GM12878 (cell line): ENCODE data around the gene NOTCH1.

Experiments
- CREB1 ChIP-seq: IDR thresholded peaks from 2 replicates; pipeline ENCODE4 v1.6.1; 2012; ENCODE audit warnings: low read depth, mild to moderate bottlenecking, inconsistent platforms
- EZH2 ChIP-seq: IDR thresholded peaks from 2 replicates; pipeline ENCODE4 v1.6.1; 2012; ENCODE audit warnings: low read depth, mild to moderate bottlenecking, control low read depth, inconsistent platforms, low read length, borderline replicate concordance; ENCODE audit not compliant: control insufficient read depth
- NFYB ChIP-seq: IDR thresholded peaks from 2 replicates; pipeline ENCODE4 v1.6.1; 2011; ENCODE audit warnings: low read depth, mild to moderate bottlenecking, low read length, improper control_type of control experiment, moderate library complexity; ENCODE audit not compliant: insufficient read depth
- PAX8 ChIP-seq: fragments of 450-650 bp; IDR thresholded peaks from 2 replicates; pipeline ENCODE4 v1.6.1; 2017; ENCODE audit warnings: mild to moderate bottlenecking, moderate library complexity
- POLR2AphosphoS5 ChIP-seq: IDR thresholded peaks from 2 replicates; pipeline ENCODE4 v1.6.1; 2011; ENCODE audit warnings: mild to moderate bottlenecking, low read length, inconsistent platforms
- SIX5 ChIP-seq: IDR thresholded peaks from 2 replicates; pipeline ENCODE4 v1.6.1; 2011; ENCODE audit warnings: mild to moderate bottlenecking, low read depth, low read length, moderate library complexity; ENCODE audit not compliant: severe bottlenecking
- ZNF274 ChIP-seq: IDR thresholded peaks from one replicate; pipeline ENCODE4 v1.8.0; 2011; ENCODE audit not compliant: insufficient read length, insufficient read depth
- TF ChIP-seq, protein P1 (sequence below), 3 experiments: IDR thresholded peaks in 2 of 3; conservative IDR thresholded peaks in 1 of 3; 2 replicates each; pipeline ENCODE4 v1.5.1; 2011; ENCODE audit warnings: low read depth in 3 of 3, low read length in 3 of 3, mild to moderate bottlenecking in 3 of 3, control low read depth in 2 of 3, moderate library complexity in 2 of 3, inconsistent platforms in 1 of 3, mixed read lengths in 1 of 3; ENCODE audit not compliant: control insufficient read depth in 2 of 3, insufficient read depth in 1 of 3; ENCODE audit errors: extremely low read depth in 1 of 3
- TF ChIP-seq, protein P2 (sequence below): IDR thresholded peaks from 2 replicates; pipeline ENCODE4 v1.6.1; 2012; ENCODE audit warnings: low read length, inconsistent platforms
- TF ChIP-seq, protein P3 (sequence below): IDR thresholded peaks from 2 replicates; pipeline ENCODE4 v1.6.1; 2011; ENCODE audit warnings: mild to moderate bottlenecking, low read depth, low read length, moderate library complexity; ENCODE audit not compliant: insufficient replicate concordance
- TF ChIP-seq, protein P4 (sequence below): fragments of 150-350 bp; IDR thresholded peaks from 2 replicates; pipeline ENCODE4 v1.6.1; 2014; ENCODE audit warnings: mild to moderate bottlenecking, low read depth, low read length
- TF ChIP-seq, protein P5 (sequence below): IDR thresholded peaks from 2 replicates; pipeline ENCODE4 v1.6.1; 2012; ENCODE audit warnings: low read depth, low read length, improper control_type of control experiment
- TF ChIP-seq, protein P6 (sequence below): fragments of 450-650 bp; IDR thresholded peaks from 2 replicates; pipeline ENCODE4 v1.6.1; 2017; ENCODE audit warnings: mild to moderate bottlenecking, moderate library complexity
- TF ChIP-seq, protein P7 (sequence below): IDR thresholded peaks from 2 replicates; pipeline ENCODE4 v1.6.1; 2012; ENCODE audit warnings: mild to moderate bottlenecking, low read depth, low read length

DNA sequence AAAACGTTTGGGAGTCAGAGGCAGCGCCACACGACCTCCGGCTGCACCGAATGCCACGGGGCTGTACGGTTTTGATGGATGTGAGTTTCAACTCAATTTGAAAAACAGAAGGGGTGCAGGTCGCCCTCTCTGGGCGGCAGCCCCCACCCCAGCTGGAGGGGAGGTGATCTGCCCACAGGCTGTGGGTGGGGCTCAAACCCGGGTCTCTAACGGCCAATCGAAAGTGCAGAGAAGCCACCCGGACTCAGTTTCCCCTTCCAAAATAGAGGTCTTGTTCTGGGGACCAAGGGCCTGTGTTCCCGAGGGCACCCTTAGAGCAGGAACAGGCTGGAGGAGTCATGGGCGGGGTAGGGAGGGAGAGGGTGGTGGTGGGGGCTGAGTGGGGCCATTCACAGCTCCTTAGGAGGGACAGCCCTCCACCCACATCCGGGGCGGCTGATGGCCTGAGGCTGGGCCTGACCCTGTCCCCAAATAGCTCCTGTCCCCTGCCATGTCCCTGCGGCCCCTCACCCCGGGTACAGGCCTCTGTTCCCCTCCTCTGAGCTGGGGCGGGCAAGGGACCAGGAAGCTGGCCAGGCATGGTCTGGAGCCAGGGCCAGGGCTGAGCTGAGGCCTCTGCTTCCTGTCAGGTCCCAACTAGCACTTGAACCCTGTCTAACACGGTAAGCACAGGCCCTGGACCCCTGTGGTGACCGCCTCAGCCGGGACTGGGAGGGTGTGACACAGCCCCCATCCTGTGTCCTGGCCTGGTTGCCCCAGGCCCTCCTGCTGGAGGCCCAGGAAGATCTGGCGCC lies 22.6 kb upstream of the NOTCH1 start:
- TF ChIP-seq, protein P1, sequence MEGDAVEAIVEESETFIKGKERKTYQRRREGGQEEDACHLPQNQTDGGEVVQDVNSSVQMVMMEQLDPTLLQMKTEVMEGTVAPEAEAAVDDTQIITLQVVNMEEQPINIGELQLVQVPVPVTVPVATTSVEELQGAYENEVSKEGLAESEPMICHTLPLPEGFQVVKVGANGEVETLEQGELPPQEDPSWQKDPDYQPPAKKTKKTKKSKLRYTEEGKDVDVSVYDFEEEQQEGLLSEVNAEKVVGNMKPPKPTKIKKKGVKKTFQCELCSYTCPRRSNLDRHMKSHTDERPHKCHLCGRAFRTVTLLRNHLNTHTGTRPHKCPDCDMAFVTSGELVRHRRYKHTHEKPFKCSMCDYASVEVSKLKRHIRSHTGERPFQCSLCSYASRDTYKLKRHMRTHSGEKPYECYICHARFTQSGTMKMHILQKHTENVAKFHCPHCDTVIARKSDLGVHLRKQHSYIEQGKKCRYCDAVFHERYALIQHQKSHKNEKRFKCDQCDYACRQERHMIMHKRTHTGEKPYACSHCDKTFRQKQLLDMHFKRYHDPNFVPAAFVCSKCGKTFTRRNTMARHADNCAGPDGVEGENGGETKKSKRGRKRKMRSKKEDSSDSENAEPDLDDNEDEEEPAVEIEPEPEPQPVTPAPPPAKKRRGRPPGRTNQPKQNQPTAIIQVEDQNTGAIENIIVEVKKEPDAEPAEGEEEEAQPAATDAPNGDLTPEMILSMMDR (IDR thresholded peaks at IDR 0.05 in 2 of 3, conservative IDR thresholded peaks at IDR 0.05 in 1 of 3; ENCODE audit: control insufficient read depth in 2 of 3, extremely low read depth in 1 of 3, insufficient read depth in 1 of 3, low read depth in 3 of 3, low read length in 3 of 3) = no peak
- TF ChIP-seq, protein P2, sequence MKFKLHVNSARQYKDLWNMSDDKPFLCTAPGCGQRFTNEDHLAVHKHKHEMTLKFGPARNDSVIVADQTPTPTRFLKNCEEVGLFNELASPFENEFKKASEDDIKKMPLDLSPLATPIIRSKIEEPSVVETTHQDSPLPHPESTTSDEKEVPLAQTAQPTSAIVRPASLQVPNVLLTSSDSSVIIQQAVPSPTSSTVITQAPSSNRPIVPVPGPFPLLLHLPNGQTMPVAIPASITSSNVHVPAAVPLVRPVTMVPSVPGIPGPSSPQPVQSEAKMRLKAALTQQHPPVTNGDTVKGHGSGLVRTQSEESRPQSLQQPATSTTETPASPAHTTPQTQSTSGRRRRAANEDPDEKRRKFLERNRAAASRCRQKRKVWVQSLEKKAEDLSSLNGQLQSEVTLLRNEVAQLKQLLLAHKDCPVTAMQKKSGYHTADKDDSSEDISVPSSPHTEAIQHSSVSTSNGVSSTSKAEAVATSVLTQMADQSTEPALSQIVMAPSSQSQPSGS = no peak
- TF ChIP-seq, protein P3, sequence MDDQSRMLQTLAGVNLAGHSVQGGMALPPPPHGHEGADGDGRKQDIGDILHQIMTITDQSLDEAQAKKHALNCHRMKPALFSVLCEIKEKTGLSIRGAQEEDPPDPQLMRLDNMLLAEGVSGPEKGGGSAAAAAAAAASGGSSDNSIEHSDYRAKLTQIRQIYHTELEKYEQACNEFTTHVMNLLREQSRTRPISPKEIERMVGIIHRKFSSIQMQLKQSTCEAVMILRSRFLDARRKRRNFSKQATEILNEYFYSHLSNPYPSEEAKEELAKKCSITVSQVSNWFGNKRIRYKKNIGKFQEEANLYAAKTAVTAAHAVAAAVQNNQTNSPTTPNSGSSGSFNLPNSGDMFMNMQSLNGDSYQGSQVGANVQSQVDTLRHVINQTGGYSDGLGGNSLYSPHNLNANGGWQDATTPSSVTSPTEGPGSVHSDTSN = no peak
- no peak for TF ChIP-seq SIX5
- TF ChIP-seq, protein P4, sequence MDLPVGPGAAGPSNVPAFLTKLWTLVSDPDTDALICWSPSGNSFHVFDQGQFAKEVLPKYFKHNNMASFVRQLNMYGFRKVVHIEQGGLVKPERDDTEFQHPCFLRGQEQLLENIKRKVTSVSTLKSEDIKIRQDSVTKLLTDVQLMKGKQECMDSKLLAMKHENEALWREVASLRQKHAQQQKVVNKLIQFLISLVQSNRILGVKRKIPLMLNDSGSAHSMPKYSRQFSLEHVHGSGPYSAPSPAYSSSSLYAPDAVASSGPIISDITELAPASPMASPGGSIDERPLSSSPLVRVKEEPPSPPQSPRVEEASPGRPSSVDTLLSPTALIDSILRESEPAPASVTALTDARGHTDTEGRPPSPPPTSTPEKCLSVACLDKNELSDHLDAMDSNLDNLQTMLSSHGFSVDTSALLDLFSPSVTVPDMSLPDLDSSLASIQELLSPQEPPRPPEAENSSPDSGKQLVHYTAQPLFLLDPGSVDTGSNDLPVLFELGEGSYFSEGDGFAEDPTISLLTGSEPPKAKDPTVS = no peak
- no peak for TF ChIP-seq EZH2
- TF ChIP-seq ZNF274 = no peak
- TF ChIP-seq NFYB = no peak
- no peak for TF ChIP-seq CREB1
- TF ChIP-seq, protein P5, sequence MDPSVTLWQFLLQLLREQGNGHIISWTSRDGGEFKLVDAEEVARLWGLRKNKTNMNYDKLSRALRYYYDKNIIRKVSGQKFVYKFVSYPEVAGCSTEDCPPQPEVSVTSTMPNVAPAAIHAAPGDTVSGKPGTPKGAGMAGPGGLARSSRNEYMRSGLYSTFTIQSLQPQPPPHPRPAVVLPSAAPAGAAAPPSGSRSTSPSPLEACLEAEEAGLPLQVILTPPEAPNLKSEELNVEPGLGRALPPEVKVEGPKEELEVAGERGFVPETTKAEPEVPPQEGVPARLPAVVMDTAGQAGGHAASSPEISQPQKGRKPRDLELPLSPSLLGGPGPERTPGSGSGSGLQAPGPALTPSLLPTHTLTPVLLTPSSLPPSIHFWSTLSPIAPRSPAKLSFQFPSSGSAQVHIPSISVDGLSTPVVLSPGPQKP = no peak
- TF ChIP-seq, protein P6, sequence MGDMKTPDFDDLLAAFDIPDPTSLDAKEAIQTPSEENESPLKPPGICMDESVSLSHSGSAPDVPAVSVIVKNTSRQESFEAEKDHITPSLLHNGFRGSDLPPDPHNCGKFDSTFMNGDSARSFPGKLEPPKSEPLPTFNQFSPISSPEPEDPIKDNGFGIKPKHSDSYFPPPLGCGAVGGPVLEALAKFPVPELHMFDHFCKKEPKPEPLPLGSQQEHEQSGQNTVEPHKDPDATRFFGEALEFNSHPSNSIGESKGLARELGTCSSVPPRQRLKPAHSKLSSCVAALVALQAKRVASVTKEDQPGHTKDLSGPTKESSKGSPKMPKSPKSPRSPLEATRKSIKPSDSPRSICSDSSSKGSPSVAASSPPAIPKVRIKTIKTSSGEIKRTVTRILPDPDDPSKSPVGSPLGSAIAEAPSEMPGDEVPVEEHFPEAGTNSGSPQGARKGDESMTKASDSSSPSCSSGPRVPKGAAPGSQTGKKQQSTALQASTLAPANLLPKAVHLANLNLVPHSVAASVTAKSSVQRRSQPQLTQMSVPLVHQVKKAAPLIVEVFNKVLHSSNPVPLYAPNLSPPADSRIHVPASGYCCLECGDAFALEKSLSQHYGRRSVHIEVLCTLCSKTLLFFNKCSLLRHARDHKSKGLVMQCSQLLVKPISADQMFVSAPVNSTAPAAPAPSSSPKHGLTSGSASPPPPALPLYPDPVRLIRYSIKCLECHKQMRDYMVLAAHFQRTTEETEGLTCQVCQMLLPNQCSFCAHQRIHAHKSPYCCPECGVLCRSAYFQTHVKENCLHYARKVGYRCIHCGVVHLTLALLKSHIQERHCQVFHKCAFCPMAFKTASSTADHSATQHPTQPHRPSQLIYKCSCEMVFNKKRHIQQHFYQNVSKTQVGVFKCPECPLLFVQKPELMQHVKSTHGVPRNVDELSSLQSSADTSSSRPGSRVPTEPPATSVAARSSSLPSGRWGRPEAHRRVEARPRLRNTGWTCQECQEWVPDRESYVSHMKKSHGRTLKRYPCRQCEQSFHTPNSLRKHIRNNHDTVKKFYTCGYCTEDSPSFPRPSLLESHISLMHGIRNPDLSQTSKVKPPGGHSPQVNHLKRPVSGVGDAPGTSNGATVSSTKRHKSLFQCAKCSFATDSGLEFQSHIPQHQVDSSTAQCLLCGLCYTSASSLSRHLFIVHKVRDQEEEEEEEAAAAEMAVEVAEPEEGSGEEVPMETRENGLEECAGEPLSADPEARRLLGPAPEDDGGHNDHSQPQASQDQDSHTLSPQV = no peak
- no peak for TF ChIP-seq POLR2AphosphoS5
- TF ChIP-seq, protein P7, sequence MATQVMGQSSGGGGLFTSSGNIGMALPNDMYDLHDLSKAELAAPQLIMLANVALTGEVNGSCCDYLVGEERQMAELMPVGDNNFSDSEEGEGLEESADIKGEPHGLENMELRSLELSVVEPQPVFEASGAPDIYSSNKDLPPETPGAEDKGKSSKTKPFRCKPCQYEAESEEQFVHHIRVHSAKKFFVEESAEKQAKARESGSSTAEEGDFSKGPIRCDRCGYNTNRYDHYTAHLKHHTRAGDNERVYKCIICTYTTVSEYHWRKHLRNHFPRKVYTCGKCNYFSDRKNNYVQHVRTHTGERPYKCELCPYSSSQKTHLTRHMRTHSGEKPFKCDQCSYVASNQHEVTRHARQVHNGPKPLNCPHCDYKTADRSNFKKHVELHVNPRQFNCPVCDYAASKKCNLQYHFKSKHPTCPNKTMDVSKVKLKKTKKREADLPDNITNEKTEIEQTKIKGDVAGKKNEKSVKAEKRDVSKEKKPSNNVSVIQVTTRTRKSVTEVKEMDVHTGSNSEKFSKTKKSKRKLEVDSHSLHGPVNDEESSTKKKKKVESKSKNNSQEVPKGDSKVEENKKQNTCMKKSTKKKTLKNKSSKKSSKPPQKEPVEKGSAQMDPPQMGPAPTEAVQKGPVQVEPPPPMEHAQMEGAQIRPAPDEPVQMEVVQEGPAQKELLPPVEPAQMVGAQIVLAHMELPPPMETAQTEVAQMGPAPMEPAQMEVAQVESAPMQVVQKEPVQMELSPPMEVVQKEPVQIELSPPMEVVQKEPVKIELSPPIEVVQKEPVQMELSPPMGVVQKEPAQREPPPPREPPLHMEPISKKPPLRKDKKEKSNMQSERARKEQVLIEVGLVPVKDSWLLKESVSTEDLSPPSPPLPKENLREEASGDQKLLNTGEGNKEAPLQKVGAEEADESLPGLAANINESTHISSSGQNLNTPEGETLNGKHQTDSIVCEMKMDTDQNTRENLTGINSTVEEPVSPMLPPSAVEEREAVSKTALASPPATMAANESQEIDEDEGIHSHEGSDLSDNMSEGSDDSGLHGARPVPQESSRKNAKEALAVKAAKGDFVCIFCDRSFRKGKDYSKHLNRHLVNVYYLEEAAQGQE = no peak
- TF ChIP-seq PAX8 = no peak
